Kidney (tissue), 14 donors: Measurements from ENCODE around the gene EBF3. TPM values are rescaled to one million over a fixed set of nuclear protein-coding genes. Genes with fewer than 3 reads are reported as not detected.

Experiments
- DNase-seq, 5 donors: peaks; one replicate each; pipeline ENCODE4 v3.0.0-alpha.2; 2013 to 2020
- FAIRE-seq: peaks from 2 replicates; lab custom pipeline; 2012; peaks lifted over from hg19 to GRCh38; lab: Jason Lieb, UNC
- H3K27ac ChIP-seq, 2 donors: one replicate each; pipeline ENCODE4 v1.7.0; 2013; ENCODE audit warnings: low read depth in 2 of 2, low read length in 2 of 2, inconsistent platforms in 1 of 2
- H3K27me3 ChIP-seq: one replicate; pipeline ENCODE4 v1.7.1; 2013; ENCODE audit warnings: low read length, inconsistent platforms; ENCODE audit not compliant: control insufficient read depth, insufficient read depth
- H3K36me3 ChIP-seq, 3 donors: one replicate each; pipeline versions ENCODE4 v1.7.0 to v1.7.1; 2013; ENCODE audit warnings: low read length in 3 of 3, control low read depth in 1 of 3, inconsistent platforms in 1 of 3; ENCODE audit not compliant: insufficient read depth in 3 of 3, control insufficient read depth in 2 of 3
- H3K4me1 ChIP-seq, 3 donors: one replicate each; pipeline versions ENCODE4 v1.7.0 to v1.7.1; 2013; ENCODE audit warnings: low read length in 3 of 3, inconsistent platforms in 1 of 3, low read depth in 1 of 3; ENCODE audit not compliant: control insufficient read depth in 2 of 3, insufficient read depth in 2 of 3
- H3K4me3 ChIP-seq, 3 donors: one replicate each; pipeline versions ENCODE4 v1.7.0 to v1.8.1; 2013; ENCODE audit warnings: low read length in 3 of 3, control low read depth in 1 of 3, inconsistent platforms in 1 of 3
- H3K9ac ChIP-seq, 3 donors: one replicate each; pipeline versions ENCODE4 v1.7.0 to v1.7.1; 2013; ENCODE audit warnings: low read length in 3 of 3, control low read depth in 1 of 3, inconsistent platforms in 1 of 3
- H3K9me3 ChIP-seq, 3 donors: one replicate each; pipeline versions ENCODE4 v1.7.0 to v1.7.1; 2013; ENCODE audit warnings: low read length in 3 of 3, control low read depth in 1 of 3, inconsistent platforms in 1 of 3; ENCODE audit not compliant: control insufficient read depth in 2 of 3, insufficient read depth in 1 of 3
- intact Hi-C: fragments of 100-400 bp; cut with DNase I; formaldehyde crosslinking; loops from one replicate; pipeline ENCODE4 v1.11.1; 2022
- polyA plus RNA-seq: library from polyadenylated mRNA; stranded (reverse); fragments of 350-450 nt; fragmentation: Illumina TruSeq; extraction: RNeasy Lipid Tissue Mini Kit (QIAGEN cat#74804); gene quantifications from one replicate; pipeline ENCODE4 v1.2.3, GENCODE V29; 2014; ENCODE audit warnings: low read depth, low replicate concordance; ENCODE audit not compliant: insufficient read depth
- total RNA-seq: library from RNA; stranded (reverse); fragmentation: NEBNext Ultra II Directional; extraction: Animal tissue kit (Norgen Biotek cat#: 25700); gene quantifications from one replicate; pipeline ENCODE4 v1.2.1, GENCODE V29; 2021
- TF ChIP-seq, protein P1 (sequence below): IDR thresholded peaks from 3 replicates; pipeline ENCODE4 v1.5.1; 2012; ENCODE audit warnings: mild to moderate bottlenecking, moderate library complexity, borderline replicate concordance; ENCODE audit not compliant: insufficient read depth; ENCODE audit errors: extremely low read depth
- donor health status: control.
- donor health status: control.
- donor health status: control.
- donor health status: control.
- donor health status: control.
- donor health status: DM: yes; HTN: yes; CAD: no.
- donor health status: Normal renal cell carcinoma (clear cell type).

EBF3 gene
- total and polyA plus RNA-seq, 2 donors from 2014 or later: 0.09 to 0.98 TPM

DNA sequence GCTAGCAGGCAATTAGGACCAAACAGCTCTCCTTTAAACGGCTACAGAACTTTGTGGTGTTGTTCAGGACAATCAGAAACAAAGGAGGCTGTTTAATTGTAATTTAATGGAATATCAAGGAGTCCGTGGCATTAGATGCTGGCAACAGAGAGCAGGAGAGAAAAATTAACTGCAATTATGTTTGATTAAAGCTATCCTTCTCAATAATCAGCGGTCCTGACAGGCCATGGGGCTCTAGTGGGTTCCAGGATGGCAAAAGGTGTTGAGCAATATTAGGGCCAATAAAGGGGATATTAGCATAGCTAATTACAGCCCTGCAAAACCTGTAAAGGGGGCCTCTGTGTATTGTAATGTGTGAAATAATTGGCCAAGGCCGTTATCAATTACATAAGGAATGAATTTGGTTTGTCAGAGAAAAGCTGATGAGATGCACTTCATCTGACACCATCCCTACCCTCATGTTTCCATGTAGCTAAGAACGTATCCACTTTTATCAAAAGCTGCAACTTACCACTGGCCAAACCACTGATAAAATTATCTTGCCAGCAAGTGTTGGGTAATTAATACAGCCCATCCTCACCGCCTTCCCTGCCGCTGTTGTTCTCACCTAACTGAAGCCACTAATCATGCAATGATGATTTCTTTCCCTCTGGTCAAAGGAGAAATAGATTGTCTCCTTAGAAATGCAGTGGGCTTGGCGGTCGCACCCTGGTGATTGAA, 81.6 kb downstream of the EBF3 start:
- DNase-seq (no peak), FAIRE-seq (no peak)
- Histone ChIP-seq H3K9ac (no peak overlapping the region), H3K9me3 (no peaks in the 10 kb centered on the region), H3K4me3 (no peak overlapping the region), H3K36me3 (no peaks in the 10 kb centered on the region), H3K4me1 (no peaks in the 10 kb centered on the region), H3K27ac (no peak overlapping the region), H3K27me3 (peaks cover 3% of the 10 kb centered on the region)
- intact Hi-C loops: no loop called here
- TF ChIP-seq, protein P1, sequence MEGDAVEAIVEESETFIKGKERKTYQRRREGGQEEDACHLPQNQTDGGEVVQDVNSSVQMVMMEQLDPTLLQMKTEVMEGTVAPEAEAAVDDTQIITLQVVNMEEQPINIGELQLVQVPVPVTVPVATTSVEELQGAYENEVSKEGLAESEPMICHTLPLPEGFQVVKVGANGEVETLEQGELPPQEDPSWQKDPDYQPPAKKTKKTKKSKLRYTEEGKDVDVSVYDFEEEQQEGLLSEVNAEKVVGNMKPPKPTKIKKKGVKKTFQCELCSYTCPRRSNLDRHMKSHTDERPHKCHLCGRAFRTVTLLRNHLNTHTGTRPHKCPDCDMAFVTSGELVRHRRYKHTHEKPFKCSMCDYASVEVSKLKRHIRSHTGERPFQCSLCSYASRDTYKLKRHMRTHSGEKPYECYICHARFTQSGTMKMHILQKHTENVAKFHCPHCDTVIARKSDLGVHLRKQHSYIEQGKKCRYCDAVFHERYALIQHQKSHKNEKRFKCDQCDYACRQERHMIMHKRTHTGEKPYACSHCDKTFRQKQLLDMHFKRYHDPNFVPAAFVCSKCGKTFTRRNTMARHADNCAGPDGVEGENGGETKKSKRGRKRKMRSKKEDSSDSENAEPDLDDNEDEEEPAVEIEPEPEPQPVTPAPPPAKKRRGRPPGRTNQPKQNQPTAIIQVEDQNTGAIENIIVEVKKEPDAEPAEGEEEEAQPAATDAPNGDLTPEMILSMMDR: no peak

DNA sequence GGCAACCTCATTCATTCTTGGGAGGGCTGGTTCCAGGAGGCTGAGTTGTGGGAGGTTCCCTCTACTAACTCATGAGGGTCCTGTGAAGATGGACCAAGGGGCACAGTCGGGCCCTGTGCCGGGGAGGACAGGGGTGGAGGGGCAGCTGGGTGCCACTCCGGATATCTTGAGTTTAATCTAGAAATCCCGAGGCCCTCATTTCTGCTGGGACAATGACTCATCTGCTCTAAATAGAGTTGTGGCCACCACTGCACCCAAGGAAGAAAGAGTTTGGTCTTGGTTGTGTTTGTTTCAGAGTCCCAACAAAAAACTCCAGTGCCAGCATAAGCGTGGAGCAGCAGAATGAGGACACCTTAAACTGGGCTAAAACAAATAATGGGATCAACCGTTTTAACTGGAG, 82.4 kb downstream of the EBF3 start:
- Histone ChIP-seq H3K9ac (no peak overlapping the region), H3K36me3 (no peaks in the 10 kb centered on the region), H3K4me1 (no peaks in the 10 kb centered on the region), H3K4me3 (no peak overlapping the region), H3K27ac (no peak overlapping the region), H3K9me3 (no peaks in the 10 kb centered on the region), H3K27me3 (peaks cover 3% of the 10 kb centered on the region)
- no peak for FAIRE-seq
- intact Hi-C loops: no loop called here
- no peak for DNase-seq
- TF ChIP-seq, protein P1: no peak

DNA sequence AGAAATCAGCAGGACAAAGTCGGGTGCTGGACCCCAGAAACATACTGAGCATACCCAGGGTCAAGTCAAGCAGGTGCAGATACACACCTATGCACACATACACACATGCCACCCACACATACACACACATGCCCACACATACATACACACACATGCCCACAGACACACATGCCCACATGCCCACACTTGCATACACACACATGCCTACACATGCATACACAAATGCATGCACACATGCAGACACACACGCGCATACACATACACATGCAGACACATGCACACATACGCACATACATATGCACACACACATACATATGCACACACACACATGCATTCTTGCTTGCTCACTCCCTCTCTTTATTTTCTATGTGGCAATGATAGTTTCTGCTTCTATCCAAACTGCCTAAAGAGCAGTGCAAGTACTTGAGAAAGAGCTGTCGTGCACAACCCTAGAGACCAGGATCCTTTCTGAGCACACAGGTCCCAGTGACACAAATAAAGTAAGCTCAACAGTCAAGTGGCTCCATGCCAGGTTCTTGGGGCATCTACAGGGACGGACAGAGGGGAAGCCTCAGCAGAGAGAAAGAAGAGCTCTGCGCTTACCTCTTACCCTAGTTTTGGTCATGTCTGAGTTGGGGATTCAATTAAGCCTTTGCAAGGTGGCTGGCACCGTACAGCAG, 83.7 kb downstream of the EBF3 start:
- no peaks in the 10 kb centered on the region for H3K36me3 ChIP-seq
- DNase-seq (no peak), FAIRE-seq (no peak)
- peaks cover 3% of the 10 kb centered on the region for H3K27me3 ChIP-seq
- no peak overlapping the region for H3K4me3 ChIP-seq
- no peak overlapping the region for H3K27ac ChIP-seq
- TF ChIP-seq, protein P1: no peak
- no peaks in the 10 kb centered on the region for H3K9me3 ChIP-seq
- H3K4me1 ChIP-seq: no peaks in the 10 kb centered on the region
- no peak overlapping the region for H3K9ac ChIP-seq
- intact Hi-C loops: no loop called here
